Measurements from ENCODE around the gene CDH22. TPM values are rescaled to one million over a fixed set of nuclear protein-coding genes. Genes with fewer than 3 reads are reported as not detected.

Gene CDH22
- total RNA-seq, 2 experiments from 2014 or later: not detected

Other genes starting within 250 kb of the CDH22 start
- 10 to 100 TPM; 17.9 to 18.8 TPM for gene NCOA5, start 218.5 kb downstream of the CDH22 start, total RNA-seq
- 1 to 10 TPM; 4.0 to 5.1 TPM for gene CD40, start 190.2 kb downstream of the CDH22 start, total RNA-seq
- 10 to 100 TPM; 47.4 to 54.6 TPM for gene ELMO2, start 98.1 kb upstream of the CDH22 start, total RNA-seq
- gene ZNF334, start 205.1 kb upstream of the CDH22 start, total RNA-seq: 1 to 10 TPM; 3.4 to 4.9 TPM
- gene OCSTAMP, start 242.2 kb upstream of the CDH22 start, total RNA-seq: under 1 TPM; 0.14 to 0.19 TPM

All from activated CD4-positive, alpha-beta T cell treated with anti-CD3 and anti-CD28 coated beads for 36 hours (primary cell).